ENCODE data around the gene ACTN3. TPM values are rescaled to one million over a fixed set of nuclear protein-coding genes. Genes with fewer than 3 reads are reported as not detected.

The ACTN3 gene
- total RNA-seq, 1 donor from 2014 or later = 0.07 TPM

DNA sequence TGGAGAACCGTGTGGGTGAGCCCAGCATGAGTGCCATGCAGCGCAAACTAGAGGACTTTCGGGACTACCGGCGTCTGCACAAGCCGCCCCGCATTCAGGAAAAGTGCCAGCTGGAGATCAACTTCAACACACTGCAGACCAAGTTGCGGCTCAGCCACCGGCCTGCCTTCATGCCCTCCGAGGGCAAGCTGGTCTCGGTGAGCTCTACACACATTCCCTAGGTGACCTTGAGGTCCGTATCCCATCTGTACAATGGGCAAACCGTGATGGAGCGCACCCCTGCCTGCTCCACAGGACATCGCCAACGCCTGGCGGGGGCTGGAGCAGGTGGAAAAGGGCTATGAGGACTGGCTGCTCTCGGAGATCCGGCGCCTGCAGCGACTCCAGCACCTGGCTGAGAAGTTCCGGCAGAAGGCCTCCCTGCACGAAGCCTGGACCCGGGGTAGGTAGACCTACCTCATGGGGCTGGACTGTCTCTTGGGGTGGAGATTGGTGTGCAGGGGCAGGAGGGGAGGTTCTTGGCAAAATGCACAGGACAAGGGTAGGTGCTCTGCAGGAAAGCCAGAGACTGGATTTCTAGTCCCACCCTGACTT, 11.1 kb downstream of the ACTN3 start:
- Mint-ChIP-seq H3K9me3 (ENCODE audit: low read depth) (no peaks in the 10 kb centered on the region), H3K4me3 (ENCODE audit: unreplicated experiment) (no peak overlapping the region)

DNA sequence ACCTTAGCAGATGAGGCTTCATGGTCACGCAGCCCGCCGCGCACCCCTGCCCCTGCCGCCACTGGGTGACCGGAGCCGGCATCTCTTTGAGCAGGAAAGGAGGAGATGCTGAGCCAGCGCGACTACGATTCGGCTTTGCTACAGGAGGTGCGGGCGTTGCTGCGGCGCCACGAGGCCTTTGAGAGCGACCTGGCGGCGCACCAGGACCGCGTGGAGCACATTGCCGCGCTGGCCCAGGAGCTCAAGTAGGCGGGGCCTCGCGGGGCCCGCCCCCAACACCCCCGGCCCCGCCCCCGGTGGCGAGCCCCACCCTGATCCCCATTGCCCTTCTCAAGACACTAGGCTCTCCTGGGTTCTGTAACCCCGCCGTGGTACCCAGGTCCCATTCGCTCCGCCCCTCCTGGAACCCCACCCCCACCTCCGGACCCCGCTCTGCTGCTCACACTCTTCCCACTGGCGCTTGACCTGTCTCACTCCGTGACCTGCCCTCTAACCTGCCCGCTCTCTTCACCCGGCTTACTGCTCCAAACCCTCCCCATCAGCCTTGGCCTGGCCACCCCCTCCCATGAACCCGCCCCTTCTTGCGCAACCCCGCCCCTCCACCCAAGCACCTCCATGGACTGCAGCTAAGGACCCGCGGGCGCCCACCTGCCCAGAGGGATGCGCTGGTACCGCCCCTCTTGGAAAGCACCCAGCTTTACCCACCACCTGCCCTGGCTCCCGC, 12.6 kb downstream of the ACTN3 start:
- DNase-seq (ENCODE audit: low spot score) = no peak

More for the DNA sequence above, 11.1 kb downstream of the ACTN3 start:
- H3K27me3 Mint-ChIP-seq (ENCODE audit: low read depth) = no peaks in the 10 kb centered on the region
- no peak for DNase-seq (ENCODE audit: low spot score)
- TF ChIP-seq, protein P1, sequence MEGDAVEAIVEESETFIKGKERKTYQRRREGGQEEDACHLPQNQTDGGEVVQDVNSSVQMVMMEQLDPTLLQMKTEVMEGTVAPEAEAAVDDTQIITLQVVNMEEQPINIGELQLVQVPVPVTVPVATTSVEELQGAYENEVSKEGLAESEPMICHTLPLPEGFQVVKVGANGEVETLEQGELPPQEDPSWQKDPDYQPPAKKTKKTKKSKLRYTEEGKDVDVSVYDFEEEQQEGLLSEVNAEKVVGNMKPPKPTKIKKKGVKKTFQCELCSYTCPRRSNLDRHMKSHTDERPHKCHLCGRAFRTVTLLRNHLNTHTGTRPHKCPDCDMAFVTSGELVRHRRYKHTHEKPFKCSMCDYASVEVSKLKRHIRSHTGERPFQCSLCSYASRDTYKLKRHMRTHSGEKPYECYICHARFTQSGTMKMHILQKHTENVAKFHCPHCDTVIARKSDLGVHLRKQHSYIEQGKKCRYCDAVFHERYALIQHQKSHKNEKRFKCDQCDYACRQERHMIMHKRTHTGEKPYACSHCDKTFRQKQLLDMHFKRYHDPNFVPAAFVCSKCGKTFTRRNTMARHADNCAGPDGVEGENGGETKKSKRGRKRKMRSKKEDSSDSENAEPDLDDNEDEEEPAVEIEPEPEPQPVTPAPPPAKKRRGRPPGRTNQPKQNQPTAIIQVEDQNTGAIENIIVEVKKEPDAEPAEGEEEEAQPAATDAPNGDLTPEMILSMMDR (IDR thresholded peaks at IDR 0.05) = no peak
- H3K27ac Mint-ChIP-seq (ENCODE audit: unreplicated experiment) = no peak overlapping the region
- no peaks in the 10 kb centered on the region for H3K36me3 Mint-ChIP-seq (ENCODE audit: low read depth)
- H3K4me1 Mint-ChIP-seq (ENCODE audit: low read depth) = no peaks in the 10 kb centered on the region

DNA sequence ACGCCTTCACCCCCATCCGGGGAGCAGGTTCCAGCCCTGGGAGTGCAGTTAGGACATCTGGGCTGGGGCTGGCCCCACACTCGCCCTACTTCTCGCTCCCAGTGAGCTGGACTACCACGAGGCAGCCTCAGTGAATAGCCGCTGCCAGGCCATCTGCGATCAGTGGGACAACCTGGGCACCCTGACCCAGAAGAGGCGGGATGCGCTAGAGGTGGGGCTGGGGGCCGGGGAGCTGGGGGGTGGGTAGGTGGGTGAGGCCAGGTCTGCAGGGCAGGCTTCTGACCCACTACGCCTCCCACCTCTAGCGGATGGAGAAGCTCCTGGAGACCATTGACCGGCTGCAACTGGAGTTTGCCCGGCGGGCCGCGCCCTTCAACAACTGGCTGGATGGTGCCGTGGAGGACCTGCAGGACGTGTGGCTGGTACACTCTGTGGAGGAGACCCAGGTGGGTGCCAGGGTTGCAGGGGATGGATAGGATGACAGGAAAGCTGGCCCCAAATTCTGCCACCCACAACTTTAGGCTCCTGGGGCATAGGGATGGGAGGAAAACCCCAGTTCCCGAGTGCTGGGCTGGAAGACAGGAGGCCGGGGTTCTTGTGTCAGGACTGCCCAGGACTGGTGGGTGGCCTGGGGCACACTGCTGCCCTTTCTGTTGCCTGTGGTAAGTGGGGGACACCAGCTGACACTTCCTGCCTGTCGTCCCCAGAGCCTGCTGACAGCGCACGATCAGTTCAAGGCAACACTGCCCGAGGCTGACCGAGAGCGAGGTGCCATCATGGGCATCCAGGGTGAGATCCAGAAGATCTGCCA, 13.4 kb downstream of the ACTN3 start:
- Mint-ChIP-seq H3K4me1 (ENCODE audit: low read depth) (no peaks in the 10 kb centered on the region), H3K27me3 (ENCODE audit: low read depth) (no peaks in the 10 kb centered on the region), H3K4me3 (ENCODE audit: unreplicated experiment) (no peak overlapping the region), H3K36me3 (ENCODE audit: low read depth) (no peaks in the 10 kb centered on the region), H3K9me3 (ENCODE audit: low read depth) (no peaks in the 10 kb centered on the region), H3K27ac (ENCODE audit: unreplicated experiment) (no peak overlapping the region)
- DNase-seq (ENCODE audit: low spot score) = no peak
- TF ChIP-seq, protein P1 (IDR thresholded peaks at IDR 0.05) = no peak

More for the DNA sequence above, 12.6 kb downstream of the ACTN3 start:
- Mint-ChIP-seq H3K4me3 (ENCODE audit: unreplicated experiment) (no peak overlapping the region), H3K9me3 (ENCODE audit: low read depth) (no peaks in the 10 kb centered on the region), H3K27ac (ENCODE audit: unreplicated experiment) (no peak overlapping the region), H3K4me1 (ENCODE audit: low read depth) (no peaks in the 10 kb centered on the region), H3K36me3 (ENCODE audit: low read depth) (no peaks in the 10 kb centered on the region), H3K27me3 (ENCODE audit: low read depth) (no peaks in the 10 kb centered on the region)
- TF ChIP-seq, protein P1 (IDR thresholded peaks at IDR 0.05) = no peak

DNA sequence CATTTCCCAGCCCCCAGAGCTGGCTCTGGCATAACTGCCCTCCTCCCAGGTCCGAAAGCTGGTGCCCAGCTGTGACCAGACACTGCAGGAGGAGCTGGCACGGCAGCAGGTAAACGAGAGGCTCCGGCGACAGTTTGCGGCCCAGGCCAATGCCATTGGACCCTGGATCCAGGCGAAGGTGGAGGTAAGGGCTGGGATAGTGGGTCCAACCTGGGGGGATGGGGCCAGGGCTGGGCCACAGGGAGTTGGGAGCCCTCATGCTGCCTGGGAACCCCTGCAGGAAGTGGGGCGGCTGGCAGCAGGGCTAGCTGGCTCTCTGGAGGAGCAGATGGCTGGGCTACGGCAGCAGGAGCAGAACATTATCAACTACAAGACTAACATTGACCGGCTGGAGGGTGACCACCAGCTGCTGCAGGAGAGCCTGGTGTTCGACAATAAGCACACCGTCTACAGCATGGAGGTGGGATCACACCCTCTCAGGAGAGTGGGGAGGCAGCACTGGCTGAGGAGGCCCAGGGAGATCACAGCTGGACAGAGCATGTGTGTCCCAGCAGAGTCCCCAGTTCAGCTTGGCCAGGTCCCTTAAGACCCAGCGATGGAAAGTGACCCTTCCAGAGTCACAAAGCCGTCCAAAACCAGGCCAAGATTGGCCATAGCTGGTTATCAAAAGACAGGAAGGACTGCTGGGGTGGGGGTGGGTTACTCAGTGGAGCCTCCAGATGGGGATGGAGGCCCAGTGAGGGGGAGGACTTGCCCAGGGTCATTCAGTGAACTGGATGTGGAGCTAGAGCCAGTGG, 14.7 kb downstream of the ACTN3 start:
- H3K4me3 Mint-ChIP-seq (ENCODE audit: unreplicated experiment) = no peak overlapping the region
- no peak for DNase-seq (ENCODE audit: low spot score)
- H3K4me1 Mint-ChIP-seq (ENCODE audit: low read depth) = no peaks in the 10 kb centered on the region
- H3K36me3 Mint-ChIP-seq (ENCODE audit: low read depth) = no peaks in the 10 kb centered on the region
- no peak overlapping the region for H3K27ac Mint-ChIP-seq (ENCODE audit: unreplicated experiment)
- TF ChIP-seq, protein P1 (IDR thresholded peaks at IDR 0.05) = no peak
- H3K9me3 Mint-ChIP-seq (ENCODE audit: low read depth) = no peaks in the 10 kb centered on the region
- H3K27me3 Mint-ChIP-seq (ENCODE audit: low read depth) = peaks cover 2% of the 10 kb centered on the region

DNA sequence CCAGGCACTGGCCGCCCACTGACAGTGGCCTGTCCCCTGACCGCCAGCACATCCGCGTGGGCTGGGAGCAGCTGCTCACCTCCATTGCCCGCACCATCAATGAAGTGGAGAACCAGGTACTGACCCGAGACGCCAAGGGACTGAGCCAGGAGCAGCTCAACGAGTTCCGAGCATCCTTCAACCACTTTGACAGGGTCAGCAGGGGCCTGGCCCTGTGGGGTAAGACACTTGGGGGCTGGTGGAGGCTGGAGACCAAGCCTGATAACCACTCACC, 15.2 kb downstream of the ACTN3 start:
- DNase-seq (ENCODE audit: low spot score) = no peak
- Mint-ChIP-seq H3K27me3 (ENCODE audit: low read depth) (peaks cover 2% of the 10 kb centered on the region), H3K36me3 (ENCODE audit: low read depth) (no peaks in the 10 kb centered on the region), H3K4me1 (ENCODE audit: low read depth) (no peaks in the 10 kb centered on the region), H3K9me3 (ENCODE audit: low read depth) (no peaks in the 10 kb centered on the region), H3K4me3 (ENCODE audit: unreplicated experiment) (no peak overlapping the region), H3K27ac (ENCODE audit: unreplicated experiment) (no peak overlapping the region)
- TF ChIP-seq, protein P1 (IDR thresholded peaks at IDR 0.05) = no peak
